CD4-positive, alpha-beta T cell treated with Interleukin-1 beta for 1 hour (primary cell): ENCODE results near the gene NTSR1.
"Not testable (repeated sequence)": the region's sequence is repeated elsewhere in the genome, so short reads cannot be mapped to it uniquely, and the experiment has no call there.

ENCODE experiments used
- DNase-seq, 2 donors: peaks; one replicate each; pipeline ENCODE4 v3.0.0-alpha.2; 2020 to 2022

Gene NTSR1

DNA sequence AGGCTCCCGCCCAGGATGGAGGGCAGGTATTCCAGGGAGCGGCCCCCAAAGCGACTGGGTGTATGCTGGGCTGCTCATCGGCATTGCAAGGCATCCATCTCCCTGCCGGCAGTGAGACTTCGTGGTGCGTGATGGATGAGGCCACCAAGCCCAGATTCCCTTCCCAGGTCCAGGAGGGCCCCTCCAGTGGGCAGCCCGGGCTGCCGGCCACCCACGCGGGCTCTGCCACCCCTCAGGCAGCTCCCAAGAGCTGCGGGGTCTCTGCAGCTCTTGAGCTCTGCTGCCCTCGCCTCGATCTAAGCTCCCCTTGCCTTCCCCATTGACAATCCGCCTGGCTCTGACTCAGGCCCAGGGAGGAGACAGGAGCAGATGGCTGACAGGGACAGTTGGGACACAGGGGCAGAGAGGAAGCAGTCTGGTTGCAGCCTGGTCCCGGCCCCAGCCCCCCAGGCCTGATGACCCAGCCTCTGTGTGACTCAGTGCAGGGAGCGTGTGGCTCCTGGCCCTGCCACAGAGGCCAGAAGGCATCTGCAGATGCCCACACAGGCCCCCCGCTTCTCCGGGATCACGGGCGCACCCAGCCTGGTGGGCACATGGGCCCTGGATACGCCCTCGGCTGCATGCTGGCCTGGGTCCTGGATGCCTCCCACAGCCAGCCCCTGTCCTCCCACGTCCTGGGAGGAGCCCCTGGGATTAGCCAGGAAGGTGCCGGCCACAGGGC is 33.3 kb upstream of the NTSR1 start:
- peak in 1 of 2 donors; percentile 69 for DNase-seq

DNA sequence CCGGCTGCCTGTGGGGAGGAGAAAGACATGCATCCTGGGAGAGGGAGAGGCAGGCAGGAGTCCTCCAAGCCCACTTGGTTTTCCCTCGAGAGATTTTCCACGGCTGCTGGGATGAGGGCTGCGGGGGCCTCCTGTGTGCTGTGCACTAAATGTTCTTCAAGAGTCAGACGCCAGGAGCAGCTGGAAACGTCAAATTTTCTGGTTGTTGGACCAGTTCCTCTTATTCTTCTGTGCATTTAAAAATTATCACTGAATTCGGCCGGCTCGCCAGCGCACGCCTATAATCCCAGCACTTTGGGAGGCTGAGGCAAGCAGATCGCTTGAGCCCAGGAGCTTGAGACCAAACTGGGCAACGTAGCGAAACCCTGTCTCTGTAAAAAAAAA is 32.8 kb upstream of the NTSR1 start:
- no peak for DNase-seq

DNA sequence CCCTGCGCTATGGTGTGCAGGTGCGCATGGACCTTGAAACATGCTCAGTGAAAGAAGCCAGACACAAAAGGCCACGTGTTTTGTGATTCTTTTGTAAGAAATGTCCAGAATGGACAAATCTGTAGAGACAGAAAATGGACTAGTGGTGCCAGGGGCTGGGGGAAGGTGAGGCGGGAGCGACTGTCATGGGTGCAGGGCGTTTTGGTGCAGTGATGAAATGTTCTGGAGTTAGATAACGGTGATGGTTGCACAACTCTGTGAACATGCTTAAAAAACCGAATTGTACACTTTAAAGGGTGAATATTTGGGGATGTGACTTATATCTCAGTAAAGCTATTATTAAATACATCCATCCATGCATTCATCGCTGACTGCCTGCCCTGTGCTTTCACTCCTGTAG is 31.7 kb upstream of the NTSR1 start:
- no peak for DNase-seq

DNA sequence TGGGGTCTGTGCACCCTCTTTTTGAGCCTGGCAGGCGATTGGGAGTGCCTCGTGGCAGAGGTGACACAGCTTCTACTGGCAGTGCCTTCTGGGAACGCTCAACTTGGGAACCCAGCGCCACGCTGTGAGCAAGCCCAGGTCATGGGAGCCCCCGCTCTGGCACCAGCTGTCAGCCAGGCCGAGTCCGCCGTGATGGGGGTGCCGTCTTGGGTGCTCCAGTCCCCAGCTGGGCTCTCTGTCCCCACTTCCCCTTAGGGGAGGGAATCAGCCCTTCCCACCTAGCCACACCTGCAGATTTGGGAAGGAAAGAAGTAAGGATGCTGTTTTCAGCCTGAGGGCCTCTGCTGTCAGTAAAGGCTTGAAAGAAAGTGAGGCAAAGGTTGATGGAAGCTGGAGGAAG is 31.0 kb upstream of the NTSR1 start:
- DNase-seq = no peak

DNA sequence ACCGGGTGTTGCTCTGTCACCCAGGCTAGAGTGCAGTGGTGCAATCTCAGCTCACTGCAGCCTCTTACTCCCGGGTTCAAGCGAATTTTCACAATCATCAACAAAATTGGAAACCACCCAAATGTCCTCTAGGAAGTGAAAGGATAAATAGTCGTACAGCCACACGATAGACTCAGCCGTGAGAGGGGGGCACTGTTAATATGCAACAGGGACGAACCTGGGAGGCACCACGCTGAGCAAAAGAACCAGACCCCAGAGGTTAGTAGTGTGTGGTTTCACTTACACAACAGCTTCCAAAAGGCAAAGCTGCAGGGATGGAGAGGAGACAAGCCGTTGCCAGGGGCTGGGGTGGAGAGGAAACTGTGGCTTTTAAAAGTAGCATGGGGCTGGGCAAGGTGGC is 30.1 kb upstream of the NTSR1 start:
- DNase-seq = no peak

DNA sequence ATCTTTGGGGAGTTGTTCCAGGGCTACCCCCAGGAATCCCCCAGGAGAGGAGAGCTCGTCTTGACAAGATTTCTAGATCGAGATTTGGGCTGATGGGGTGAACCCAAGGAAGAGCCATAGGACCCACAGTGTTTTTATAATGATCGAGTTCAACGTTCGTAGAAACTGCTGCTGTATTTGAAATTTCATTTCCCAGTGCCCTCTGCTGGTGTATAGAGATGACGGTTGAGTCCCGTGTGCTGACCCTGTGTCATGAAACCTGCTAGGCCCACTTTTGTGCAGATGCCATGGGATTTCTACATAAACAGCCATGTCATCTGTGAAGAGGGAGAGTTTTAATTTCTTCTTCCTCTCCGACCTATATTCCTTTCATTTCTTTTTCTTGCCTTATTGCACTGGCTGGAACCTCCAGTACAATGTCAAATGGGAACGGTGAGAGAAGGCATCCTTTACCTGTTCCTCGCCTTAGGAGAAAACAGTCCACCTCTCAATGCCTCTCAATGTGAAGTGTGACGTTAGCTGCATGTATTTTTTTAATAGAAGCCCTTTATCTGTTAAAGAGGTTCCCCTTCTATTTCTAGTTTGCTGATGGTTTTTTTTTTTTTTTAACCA is 28.6 kb upstream of the NTSR1 start:
- no peak for DNase-seq

DNA sequence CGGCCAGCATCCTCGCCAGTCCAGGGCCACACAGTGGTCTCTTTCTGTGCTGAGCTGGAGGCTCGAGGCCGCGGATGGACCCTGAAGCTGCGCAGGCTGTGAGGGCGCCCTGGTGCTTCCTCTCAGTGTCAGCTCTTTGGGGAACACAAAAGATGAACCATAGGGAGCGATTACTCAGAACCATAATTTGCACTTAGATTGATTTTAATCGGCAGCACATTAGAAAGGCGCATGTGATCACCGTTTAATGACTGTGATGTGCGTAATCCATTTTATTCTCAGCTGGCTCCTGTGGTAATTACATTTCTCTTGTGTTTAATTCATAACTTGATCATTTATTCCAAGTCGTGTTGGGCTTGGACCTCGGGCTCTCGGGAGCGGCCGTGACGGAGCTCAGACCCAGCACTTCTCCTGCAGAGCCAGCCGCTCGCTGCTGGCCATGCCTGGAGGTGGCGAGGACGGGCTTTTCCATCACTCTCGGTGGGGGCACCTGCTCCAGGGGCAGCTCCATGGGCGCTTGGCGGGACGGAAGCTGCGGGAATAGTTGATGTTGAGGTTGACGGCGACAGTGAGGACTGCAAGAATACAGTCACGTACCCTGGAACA is 25.6 kb upstream of the NTSR1 start:
- no peak for DNase-seq

DNA sequence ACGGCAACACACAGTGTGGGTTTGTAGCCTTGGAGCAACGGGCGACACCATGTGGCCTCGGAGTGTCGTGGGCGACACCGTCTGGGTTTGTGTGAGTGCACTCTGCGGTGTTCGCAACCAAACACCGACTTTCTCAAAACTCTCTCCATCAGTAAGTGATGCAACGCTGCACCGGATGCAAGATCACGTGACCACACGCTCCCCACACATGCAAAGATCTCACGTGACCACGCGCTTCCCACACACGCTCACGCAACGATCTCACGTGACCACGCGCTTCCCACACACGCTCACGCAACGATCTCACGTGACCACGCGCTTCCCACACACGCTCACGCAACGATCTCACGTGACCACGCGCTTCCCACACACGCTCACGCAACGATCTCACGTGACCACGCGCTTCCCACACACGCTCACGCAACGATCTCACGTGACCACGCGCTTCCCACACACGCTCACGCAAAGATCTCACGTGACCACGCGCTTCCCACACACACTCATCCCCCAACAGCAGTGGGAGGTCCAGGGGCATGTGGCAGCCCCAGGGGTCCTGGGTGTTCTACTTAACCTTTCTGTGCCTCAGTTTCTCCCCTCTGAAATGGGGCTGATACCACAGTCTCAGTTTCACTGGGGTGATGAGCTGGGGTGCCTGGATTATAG is 24.8 kb upstream of the NTSR1 start:
- DNase-seq = not testable (repeated sequence)

DNA sequence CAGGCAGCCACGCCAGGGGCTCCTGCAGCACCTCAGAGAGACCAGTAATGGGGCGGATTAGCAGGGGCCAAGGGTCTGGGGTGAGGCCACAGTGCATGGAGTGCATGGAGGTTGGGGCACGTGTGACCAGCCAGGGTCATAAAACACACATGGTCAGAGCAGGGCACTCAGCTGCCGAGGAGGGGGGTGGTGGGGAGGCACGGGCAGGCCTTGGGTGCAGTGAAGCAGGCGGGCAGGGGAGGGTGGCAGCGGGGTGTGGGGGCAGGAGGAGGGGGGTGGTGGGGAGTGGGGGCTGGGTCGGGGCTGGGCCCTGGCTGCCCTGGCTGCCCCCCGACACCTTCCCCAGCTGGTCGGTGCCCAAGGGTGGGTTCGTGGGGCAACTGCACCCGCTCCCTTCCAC is 23.7 kb upstream of the NTSR1 start:
- no peak for DNase-seq

DNA sequence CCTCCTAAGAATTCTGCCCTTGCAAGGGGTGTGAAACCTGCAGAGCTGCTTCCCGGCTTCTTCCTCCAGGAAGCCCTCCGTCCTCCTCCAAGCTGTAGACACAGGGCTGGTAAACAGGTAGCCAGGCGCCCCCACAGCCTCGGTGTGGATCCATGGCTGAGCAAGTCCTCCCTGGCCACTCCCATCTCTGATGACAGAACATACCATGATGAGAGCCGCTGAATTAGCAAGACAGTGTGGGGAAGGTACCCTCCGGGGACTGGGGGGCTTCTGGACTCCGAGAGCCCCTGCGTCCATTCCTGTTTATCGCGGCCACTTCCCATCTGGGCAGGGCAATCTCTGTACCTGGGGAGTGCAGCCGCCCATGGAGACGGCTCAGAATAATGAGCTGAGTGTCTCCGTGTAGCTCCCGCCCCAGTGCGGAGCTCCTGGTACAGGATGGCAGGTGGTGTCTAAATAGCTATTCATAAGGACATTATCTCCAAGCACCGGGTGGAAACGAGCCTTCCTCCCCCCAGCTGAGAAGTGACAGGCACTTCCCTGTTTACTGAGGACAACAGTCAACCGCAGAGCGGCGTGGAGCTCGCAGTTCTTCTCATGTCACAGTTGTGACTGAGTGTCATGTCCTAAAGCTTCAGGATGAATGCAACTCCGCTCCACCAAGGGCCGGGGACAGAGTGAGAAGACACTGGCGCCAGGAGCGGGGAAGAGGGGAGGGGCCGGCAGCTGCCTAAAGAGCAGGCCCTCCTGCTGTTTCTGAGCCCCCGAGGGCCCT is 22.7 kb upstream of the NTSR1 start:
- DNase-seq = peak in 1 of 2 donors; percentile 53

DNA sequence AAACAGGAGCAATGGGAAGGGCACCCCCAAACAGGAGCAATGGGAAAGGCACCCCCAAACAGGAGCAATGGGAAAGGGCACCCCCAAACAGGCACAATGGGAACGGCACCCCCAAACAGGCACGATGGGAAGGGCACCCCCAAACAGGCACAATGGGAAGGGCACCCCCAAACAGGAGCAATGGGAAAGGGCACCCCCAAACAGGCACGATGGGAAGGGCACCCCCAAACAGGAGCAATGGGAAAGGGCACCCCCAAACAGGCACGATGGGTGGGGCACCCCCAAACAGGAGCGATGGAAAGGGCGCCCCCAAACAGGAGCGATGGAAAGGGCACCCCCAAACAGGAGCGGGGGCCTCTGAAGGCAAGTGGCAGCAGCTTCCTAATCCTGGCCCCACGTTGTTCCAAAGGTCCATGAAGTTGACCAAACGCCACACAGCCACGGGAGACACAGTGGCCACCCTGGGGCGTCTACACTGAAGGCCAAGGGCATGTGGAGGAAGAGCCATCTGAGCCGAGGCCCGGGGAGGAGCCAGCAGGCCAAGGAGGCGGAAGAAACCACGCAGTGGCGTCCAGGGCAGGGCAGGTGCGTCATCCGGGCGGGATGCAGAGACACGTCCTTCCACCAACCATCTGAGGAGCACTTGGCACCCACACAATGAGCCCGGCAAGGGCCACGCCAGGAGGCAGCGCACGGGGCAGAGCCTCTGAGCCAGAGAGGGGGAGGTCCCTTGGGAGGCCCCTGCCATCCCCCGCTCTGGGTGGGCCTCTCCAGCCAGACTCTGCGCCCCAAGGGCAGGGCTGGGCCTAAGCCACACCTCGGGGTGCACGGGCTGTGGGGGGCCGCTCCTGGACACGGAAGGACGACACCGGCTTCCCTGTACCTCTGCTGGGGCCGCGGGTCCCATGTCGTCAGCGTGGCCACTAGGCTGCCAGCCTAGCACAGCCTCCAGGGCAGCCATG is 21.5 kb upstream of the NTSR1 start:
- no peak for DNase-seq

DNA sequence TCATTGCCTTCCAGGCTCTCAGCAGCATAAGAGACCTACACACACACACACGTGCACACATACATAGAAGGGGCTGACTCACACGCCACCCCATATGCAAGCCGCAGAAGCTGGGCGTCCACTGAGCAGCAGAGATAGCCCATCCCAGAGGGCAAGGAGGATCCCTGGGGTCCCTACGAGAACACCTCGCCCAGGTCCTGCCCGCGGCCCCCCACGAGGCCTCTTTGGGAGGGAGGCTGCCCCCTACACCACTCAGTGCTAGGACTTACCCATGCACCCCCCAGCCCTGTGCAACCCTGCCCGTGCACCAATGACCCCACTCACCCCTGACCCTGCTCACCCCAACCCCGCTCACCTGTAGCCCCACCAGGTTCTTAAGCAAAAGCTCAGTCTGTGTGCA is 20.6 kb upstream of the NTSR1 start:
- DNase-seq = no peak

DNA sequence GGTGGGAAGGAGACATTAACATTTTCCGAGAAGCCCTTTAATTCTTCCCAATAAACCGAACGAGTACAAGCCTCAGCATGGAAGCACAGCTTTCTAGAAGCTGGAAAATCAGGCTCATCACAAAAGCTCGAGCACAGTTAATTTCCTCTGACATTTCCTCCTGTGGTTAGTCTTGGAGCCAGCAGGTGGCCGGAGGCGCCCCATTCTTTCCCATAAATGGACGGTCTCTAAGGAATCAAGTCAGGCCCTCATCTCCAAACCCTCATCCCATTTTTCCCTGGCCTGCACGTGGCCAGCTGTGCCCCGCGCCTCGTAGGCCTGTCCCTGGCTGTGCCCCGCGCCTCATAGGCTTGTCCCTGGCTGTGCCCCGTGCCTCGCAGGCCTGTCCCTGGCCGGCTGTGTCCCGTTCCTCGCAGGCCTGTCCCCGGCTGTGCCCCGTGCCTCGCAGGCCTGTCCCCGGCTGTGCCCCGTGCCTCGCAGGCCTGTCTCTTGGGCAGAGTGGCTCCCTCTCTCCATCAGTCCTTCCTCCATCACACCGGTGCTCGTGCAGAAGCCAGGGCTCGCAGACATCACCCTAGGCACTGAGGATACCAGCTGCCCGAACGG is 19.7 kb upstream of the NTSR1 start:
- no peak for DNase-seq

DNA sequence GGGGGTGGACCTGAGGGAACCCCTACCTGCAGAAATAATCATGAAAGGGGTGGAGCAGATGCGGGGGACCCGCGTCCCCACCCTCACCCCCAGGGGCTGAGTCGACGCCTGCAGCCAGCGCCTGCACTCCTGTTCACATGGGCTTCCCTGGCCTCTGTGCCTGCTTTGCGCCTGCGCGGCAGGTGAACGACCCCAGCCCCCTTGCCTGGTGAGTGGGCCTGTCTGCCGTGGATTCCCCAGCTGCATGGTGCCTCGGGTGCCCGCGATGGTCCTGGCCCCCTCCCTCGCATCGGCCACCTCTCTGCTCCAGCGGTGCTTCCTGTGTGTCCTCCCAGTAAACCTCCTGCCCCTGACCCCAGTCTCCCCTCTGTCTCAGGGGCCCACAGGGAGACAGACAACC is 18.8 kb upstream of the NTSR1 start:
- DNase-seq = no peak

DNA sequence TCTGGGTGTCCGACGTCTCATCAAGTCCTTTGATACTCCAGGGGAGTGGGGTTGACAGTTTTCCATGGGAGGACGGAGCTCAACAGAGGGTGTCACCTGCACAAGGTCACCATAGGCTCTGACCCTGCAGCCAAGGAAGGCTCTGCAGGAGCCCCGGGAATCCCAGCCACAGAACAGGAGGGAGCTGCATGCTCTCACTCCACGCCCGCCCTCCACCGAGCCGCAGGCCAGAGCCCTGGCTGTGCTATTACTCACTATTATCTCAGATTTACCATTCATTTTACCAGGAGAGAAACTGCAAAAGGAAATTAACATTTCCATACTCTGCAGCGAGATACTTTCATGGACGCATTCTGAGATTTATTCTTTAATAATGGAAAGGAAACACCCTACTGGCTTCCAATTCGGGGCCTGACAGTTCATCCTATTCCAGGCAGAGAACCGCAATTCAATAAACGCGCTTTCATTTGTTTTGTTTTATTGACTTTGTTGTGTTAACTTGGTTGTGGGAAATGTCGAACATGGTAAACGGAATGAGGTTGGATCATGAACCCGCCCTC is 18.3 kb upstream of the NTSR1 start:
- DNase-seq = no peak

DNA sequence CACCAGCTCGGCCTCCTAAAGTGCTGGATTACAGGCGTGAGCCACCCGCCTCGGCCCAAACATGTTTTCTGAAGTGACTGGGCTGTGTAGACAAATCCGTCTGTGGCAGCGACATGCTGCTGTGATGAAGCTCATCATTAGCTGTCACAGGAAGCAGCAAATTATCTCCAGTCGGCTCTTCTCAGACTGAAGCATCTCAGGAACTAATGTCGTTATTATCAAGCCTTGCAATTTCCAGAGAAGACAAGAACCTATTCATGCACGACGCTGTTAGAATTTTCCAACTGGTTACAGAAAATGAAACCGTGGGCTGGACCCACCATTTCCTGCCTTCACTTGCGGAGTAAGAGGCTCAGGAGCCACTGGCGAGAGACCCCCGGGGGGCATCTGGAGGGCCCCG is 17.1 kb upstream of the NTSR1 start:
- no peak for DNase-seq

DNA sequence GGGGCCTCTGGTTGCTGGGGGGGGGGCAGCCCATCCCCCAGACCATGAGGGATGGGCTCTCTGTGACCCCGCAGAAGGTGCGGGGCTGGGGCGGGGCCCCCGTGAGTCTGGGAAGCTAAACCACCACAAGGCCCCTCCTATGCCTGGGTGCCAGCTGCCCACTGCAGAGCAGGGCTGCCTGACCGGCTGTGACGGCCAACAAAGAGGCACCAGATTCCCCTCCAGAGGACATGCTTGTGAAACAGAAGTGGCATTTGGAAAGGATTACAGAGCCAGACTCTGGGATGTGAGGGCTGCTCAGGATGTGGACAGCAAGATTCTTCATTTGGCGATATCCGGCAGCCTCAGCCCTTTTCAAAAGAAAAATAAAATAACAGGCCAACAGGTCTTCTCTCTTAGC is 16.5 kb upstream of the NTSR1 start:
- no peak for DNase-seq

DNA sequence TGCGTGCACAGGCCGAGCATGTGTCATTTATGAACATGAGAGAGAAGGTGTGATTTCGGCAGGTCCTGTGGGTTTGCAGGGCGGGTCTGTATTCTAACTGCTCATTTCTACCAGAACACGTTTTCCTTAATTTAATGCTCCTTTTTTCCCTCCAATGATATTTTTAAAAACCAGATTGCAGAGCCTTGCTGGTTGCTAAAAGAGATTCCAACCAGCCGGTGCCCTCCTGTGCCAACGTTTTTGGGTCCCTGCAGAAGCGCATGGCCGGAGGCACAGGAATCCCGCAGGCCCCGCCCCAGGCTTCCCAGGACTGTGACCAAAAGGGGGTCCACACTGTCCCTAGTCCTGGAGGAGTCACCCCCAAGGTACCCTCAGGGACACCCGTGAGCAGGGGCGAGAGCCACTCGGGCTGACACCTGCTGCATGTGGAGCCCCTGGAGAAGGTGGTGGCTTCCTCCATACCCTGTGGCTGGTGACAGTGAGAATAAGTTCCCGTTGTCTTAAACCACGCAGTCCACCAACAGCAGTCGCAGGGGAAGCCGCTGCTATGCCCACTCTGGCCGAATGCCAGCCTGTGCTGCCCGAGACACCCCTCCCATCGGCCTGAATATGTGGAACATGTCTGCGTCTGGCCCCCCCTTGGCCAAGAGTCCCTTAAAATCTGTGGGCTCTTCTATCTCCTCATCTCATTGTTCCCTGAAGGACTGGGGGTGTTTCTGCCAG is 15.7 kb upstream of the NTSR1 start:
- DNase-seq = no peak

DNA sequence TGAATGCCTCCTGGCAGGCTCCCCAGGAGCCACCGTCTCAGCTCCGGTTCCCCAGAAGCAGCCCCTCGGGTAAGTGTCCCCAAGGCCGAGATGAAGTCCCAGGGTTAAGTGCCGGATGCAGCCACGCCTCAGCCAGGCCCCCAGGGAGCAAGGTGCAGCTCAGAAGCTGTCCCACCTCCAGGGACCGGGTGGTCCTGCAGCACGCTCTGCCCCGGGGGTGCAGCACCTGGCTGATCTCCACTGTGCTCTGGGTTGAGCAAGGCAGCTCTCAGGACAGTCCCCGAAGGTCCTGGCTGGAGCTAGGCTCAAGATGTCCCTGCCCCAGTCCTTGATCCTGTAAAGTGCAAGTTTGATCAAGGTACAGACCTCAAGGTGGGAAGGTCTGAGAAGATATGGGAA is 15.1 kb upstream of the NTSR1 start:
- no peak for DNase-seq

DNA sequence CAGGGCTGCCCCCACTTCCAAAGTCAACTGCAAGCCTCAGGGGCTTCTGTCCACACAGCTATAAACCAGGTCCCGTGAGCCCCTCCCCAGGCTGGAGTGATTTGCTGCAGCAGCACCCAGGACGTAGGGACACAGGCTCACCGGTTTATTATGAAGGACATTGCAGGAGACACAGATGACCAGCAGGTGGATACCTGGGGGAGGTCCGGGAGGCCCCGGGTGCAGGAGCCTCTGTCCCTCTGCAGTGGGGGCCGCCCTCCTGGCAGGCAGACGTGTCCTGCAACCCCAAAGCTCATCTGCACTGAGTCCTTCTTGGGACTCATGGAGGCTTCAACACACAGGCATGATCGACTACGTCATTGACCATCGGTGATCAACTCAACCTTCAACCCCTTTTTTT is 14.5 kb upstream of the NTSR1 start:
- DNase-seq = no peak

DNA sequence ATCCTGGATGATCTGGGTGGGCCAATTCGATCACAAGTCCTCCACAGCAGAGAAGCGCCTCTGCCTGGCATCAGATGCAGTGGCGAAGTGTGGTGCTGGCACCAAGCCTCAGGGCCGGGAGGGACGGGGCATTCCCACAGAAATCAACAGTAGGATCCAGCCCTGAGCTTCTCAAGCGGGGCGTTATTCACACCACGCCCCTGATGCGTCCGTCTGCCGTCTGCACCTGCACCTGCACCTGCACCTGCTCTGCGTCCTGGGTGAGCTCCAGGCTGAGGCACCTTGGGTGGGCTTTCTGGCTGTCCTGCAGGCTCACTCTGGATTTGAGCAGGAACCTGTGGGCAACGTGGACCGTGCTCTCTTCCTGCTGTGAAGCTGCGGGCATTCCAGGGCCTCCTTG is 13.8 kb upstream of the NTSR1 start:
- DNase-seq = no peak
